ENCODE results near the gene GALNT15.

The GALNT15 gene

GRCh38 chr3:16251316-16252085, 77.0 kb downstream of the GALNT15 start:
- TF ChIP-seq CTCF (IDR thresholded peaks at IDR 0.05; ENCODE audit: low read depth, low read length), result no peak
- no peak for DNase-seq (ENCODE audit: low read depth in 2 of 2)
- H3K4me3 ChIP-seq (replicated peaks in 1 of 2; ENCODE audit: low read depth in 2 of 2, low read length in 2 of 2), result no peak overlapping the region

GRCh38 chr3:16252243-16252978, 77.9 kb downstream of the GALNT15 start:
- peak in 1 of 2 donors; percentile 40 for DNase-seq (ENCODE audit: low read depth in 2 of 2)
- H3K4me3 ChIP-seq (replicated peaks in 1 of 2; ENCODE audit: low read depth in 2 of 2, low read length in 2 of 2), result no peak overlapping the region
- TF ChIP-seq CTCF (IDR thresholded peaks at IDR 0.05; ENCODE audit: low read depth, low read length), result no peak

- no peak for DNase-seq (ENCODE audit: low read depth in 2 of 2)
- H3K4me3 ChIP-seq (replicated peaks in 1 of 2; ENCODE audit: low read depth in 2 of 2, low read length in 2 of 2), result no peak overlapping the region
- TF ChIP-seq CTCF (IDR thresholded peaks at IDR 0.05; ENCODE audit: low read depth, low read length), result no peak
Measured at GRCh38 chr3:16252988-16253387, 78.5 kb downstream of the GALNT15 start.

GRCh38 chr3:16253601-16254000, 79.1 kb downstream of the GALNT15 start:
- peak; percentile 57 to 69 for DNase-seq (ENCODE audit: low read depth in 2 of 2)
- no peak for TF ChIP-seq CTCF (IDR thresholded peaks at IDR 0.05; ENCODE audit: low read depth, low read length)
- H3K4me3 ChIP-seq (replicated peaks in 1 of 2; ENCODE audit: low read depth in 2 of 2, low read length in 2 of 2), result no peak overlapping the region

GRCh38 chr3:16254916-16255315, 80.4 kb downstream of the GALNT15 start:
- TF ChIP-seq CTCF (IDR thresholded peaks at IDR 0.05; ENCODE audit: low read depth, low read length), result no peak
- DNase-seq (ENCODE audit: low read depth in 2 of 2), result no peak
- no peak overlapping the region for H3K4me3 ChIP-seq (replicated peaks in 1 of 2; ENCODE audit: low read depth in 2 of 2, low read length in 2 of 2)

- DNase-seq (ENCODE audit: low read depth in 2 of 2), result no peak
- H3K4me3 ChIP-seq (replicated peaks in 1 of 2; ENCODE audit: low read depth in 2 of 2, low read length in 2 of 2), result no peak overlapping the region
- no peak for TF ChIP-seq CTCF (IDR thresholded peaks at IDR 0.05; ENCODE audit: low read depth, low read length)
Measured at GRCh38 chr3:16255326-16255725, 80.8 kb downstream of the GALNT15 start.

All from cardiac fibroblast (primary cell).